HepG2 (cell line): ENCODE results near the gene SLC2A4. TPM values are rescaled to one million over a fixed set of nuclear protein-coding genes. Genes with fewer than 3 reads are reported as not detected.

Experiments used
- BCL6 ChIP-seq: IDR thresholded peaks from 2 replicates; pipeline ENCODE4 v1.6.1; 2016; ENCODE audit warnings: missing genetic modification reagents, missing compliant biosample characterization
- PHB2 ChIP-seq: fragments of 450-650 bp; IDR thresholded peaks from 2 replicates; pipeline ENCODE4 v1.6.1; 2018; ENCODE audit not compliant: partially characterized antibody
- PRMT3 ChIP-seq: sonication (generic); formaldehyde crosslinking; IDR thresholded peaks from 2 replicates; pipeline ENCODE4 v1.8.1; 2022; ENCODE audit warnings: low read depth, mild to moderate bottlenecking, moderate library complexity, missing genetic modification reagents, borderline replicate concordance
- RARG ChIP-seq: sonication (generic); formaldehyde crosslinking; IDR thresholded peaks from 2 replicates; pipeline ENCODE4 v1.4.0; 2020; ENCODE audit warnings: low read depth, mild to moderate bottlenecking, missing genetic modification reagents
- SAFB2 ChIP-seq: sonication (generic); formaldehyde crosslinking; IDR thresholded peaks from 2 replicates; pipeline ENCODE4 v1.5.1; 2020; ENCODE audit warnings: missing genetic modification reagents, low read depth, mild to moderate bottlenecking, borderline replicate concordance
- SIN3A ChIP-seq: IDR thresholded peaks from 2 replicates; pipeline ENCODE4 v1.6.1; 2011; ENCODE audit warnings: low read depth, mild to moderate bottlenecking, control low read depth, low read length, borderline replicate concordance
- SMARCC2 ChIP-seq: fragments of 450-650 bp; IDR thresholded peaks from 2 replicates; pipeline ENCODE4 v1.6.1; 2017; ENCODE audit warnings: antibody characterized with exemption, mild to moderate bottlenecking
- TOPORS ChIP-seq: sonication (generic); formaldehyde crosslinking; IDR thresholded peaks from 2 replicates; pipeline ENCODE4 v1.8.0; 2023; ENCODE audit warnings: mild to moderate bottlenecking, missing genetic modification reagents
- ZNF318 ChIP-seq: sonication (generic); formaldehyde crosslinking; IDR thresholded peaks from 2 replicates; pipeline ENCODE4 v1.4.0; 2020; ENCODE audit warnings: mild to moderate bottlenecking, missing genetic modification reagents
- ZNF570 ChIP-seq: sonication (generic); formaldehyde crosslinking; IDR thresholded peaks from 2 replicates; pipeline ENCODE4 v1.4.0; 2020; ENCODE audit warnings: mild to moderate bottlenecking, missing genetic modification reagents, borderline replicate concordance
- ZNF772 ChIP-seq: sonication (generic); formaldehyde crosslinking; IDR thresholded peaks from 2 replicates; pipeline ENCODE4 v1.5.0; 2020; ENCODE audit warnings: mild to moderate bottlenecking, missing genetic modification reagents
- polyA plus RNA-seq, 8 experiments: library from polyadenylated mRNA; depleted of rRNA in 3 of 8; stranded (reverse) in 7 of 8; unstranded in 1 of 8; fragments of >200 nt; fragmentation: Illumina TruSeq in 4 of 8; extraction: Trizol in 4 of 8; gene quantifications; 2 replicates each; pipeline versions ENCODE4 v1.2.1 to v1.2.3, GENCODE V29; 2011 to 2016; ENCODE audit warnings: low read depth in 4 of 8, missing spikeins in 1 of 8, mixed read lengths in 1 of 8; ENCODE audit not compliant: insufficient read depth in 1 of 8
- total RNA-seq, 5 experiments: library from RNA; depleted of rRNA; stranded (reverse); fragments of >200 nt; fragmentation: Illumina TruSeq; extraction: Trizol; gene quantifications; 2 replicates each; pipeline ENCODE4 v1.2.3, GENCODE V29; 2016; ENCODE audit warnings: low read depth in 1 of 5
- TF ChIP-seq, protein P1 (sequence below), 2 experiments: fragments of 450-650 bp in 1 of 2; sonication (generic) in 1 of 2; formaldehyde crosslinking; IDR thresholded peaks; 2 replicates each; pipeline versions ENCODE4 v1.5.0 to v1.8.0; 2020 to 2022; ENCODE audit warnings: mild to moderate bottlenecking in 1 of 2, missing genetic modification reagents in 1 of 2
- TF ChIP-seq, protein P2 (sequence below): sonication (generic); formaldehyde crosslinking; IDR thresholded peaks from 2 replicates; pipeline ENCODE4 v1.8.1; 2022; ENCODE audit warnings: low read depth, mild to moderate bottlenecking, missing genetic modification reagents
- TF ChIP-seq, protein P3 (sequence below): sonication (generic); formaldehyde crosslinking; IDR thresholded peaks from 2 replicates; pipeline ENCODE4 v1.5.1; 2020; ENCODE audit warnings: missing genetic modification reagents, mild to moderate bottlenecking, borderline replicate concordance

SLC2A4 gene
- total and polyA plus RNA-seq, 2 of the 13 experiments (the other 11 are each of a cell fraction or from before 2014, with no cell fraction given): 4.9 to 5.8 TPM

DNA sequence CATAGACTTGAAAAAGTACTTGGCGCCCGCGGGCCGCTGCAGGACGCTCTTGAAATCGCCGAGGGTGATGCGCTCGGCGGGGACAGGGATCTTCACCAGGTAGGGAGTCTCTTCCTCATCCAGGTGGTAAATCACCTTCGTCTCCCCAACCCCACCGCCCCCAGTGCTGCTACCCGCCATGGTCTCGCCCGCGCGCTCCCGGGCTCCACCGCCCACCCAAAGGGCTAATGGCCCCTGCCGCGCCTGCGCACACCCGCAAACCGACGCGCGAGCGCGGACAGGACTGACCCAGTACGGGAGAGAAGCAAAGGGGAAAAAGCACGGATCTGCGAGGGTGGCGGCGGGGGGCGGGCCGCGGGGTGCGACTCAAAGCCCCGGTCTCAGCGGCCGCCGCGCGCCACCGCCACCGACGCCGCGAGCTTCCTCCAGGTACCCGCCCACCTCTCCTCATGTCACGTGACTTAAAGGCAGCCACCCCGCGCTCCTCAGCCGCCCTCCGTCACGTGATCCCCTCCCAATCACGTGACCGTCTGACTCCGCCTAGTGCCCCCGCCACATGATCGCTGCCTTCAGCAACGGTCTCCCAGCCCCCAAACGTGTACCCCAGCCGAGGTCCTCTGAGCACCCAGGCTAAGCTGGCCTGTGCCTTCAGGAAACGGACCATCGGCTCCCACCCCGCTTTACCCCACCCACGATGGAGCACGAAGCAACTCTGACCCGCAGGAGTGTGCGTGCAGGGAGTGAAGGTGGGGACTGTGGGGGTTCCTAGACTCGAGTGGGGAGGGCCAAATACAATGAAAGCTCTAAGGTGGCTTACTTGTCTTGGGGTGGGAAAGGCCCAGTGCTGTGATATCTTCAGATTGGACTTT lies 47.2 kb upstream of the SLC2A4 start, which contains the start of gene DVL2 (continued):
- TF ChIP-seq SIN3A (peak; percentile 85; the same call in 1 of the 2 replicates), BCL6 (CRISPR knock-in tag) (peak; percentile 12; the same call in 1 of the 2 replicates), SMARCC2 (no peak), TOPORS (CRISPR knock-in tag) (0 out of 2 replicates have a peak, but pooled peaks have one; percentile 57), PRMT3 (CRISPR knock-in tag) (no peak; the same call in 1 of the 2 replicates), ZNF772 (CRISPR knock-in tag) (peak; percentile 85), RARG (CRISPR knock-in tag) (peak; percentile 60; the same call in 1 of the 2 replicates), SAFB2 (CRISPR knock-in tag) (peak; percentile 98), ZNF318 (CRISPR knock-in tag) (peak; percentile 100), PHB2 (no peak), ZNF570 (CRISPR knock-in tag) (no peak)
- TF ChIP-seq, protein P1, sequence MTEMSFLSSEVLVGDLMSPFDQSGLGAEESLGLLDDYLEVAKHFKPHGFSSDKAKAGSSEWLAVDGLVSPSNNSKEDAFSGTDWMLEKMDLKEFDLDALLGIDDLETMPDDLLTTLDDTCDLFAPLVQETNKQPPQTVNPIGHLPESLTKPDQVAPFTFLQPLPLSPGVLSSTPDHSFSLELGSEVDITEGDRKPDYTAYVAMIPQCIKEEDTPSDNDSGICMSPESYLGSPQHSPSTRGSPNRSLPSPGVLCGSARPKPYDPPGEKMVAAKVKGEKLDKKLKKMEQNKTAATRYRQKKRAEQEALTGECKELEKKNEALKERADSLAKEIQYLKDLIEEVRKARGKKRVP (CRISPR knock-in tag; IDR thresholded peaks at IDR 0.05): no peak; a peak in 2 of 4 replicates
- TF ChIP-seq, protein P2, sequence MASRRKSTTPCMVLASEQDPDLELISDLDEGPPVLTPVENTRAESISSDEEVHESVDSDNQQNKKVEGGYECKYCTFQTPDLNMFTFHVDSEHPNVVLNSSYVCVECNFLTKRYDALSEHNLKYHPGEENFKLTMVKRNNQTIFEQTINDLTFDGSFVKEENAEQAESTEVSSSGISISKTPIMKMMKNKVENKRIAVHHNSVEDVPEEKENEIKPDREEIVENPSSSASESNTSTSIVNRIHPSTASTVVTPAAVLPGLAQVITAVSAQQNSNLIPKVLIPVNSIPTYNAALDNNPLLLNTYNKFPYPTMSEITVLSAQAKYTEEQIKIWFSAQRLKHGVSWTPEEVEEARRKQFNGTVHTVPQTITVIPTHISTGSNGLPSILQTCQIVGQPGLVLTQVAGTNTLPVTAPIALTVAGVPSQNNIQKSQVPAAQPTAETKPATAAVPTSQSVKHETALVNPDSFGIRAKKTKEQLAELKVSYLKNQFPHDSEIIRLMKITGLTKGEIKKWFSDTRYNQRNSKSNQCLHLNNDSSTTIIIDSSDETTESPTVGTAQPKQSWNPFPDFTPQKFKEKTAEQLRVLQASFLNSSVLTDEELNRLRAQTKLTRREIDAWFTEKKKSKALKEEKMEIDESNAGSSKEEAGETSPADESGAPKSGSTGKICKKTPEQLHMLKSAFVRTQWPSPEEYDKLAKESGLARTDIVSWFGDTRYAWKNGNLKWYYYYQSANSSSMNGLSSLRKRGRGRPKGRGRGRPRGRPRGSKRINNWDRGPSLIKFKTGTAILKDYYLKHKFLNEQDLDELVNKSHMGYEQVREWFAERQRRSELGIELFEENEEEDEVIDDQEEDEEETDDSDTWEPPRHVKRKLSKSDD (CRISPR knock-in tag): no peak
- TF ChIP-seq, protein P3, sequence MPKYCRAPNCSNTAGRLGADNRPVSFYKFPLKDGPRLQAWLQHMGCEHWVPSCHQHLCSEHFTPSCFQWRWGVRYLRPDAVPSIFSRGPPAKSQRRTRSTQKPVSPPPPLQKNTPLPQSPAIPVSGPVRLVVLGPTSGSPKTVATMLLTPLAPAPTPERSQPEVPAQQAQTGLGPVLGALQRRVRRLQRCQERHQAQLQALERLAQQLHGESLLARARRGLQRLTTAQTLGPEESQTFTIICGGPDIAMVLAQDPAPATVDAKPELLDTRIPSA (CRISPR knock-in tag): no peak; the same call in 1 of the 2 replicates
